Tibial artery (tissue), 4 donors: ENCODE measurements around the gene KRT78.

ENCODE experiments used
- DNase-seq, 2 donors: peaks; one replicate each; pipeline ENCODE4 v3.0.0-alpha.2; 2019
- H3K27ac ChIP-seq, 2 donors: fragments of 200-600 bp; sonication (generic) in 1 of 2; 1 replicate in 1 of 2; 2 replicates in 1 of 2; pipeline ENCODE4 v1.5.1; 2018 to 2019; ENCODE audit warnings: mild to moderate bottlenecking in 1 of 2
- H3K27me3 ChIP-seq, 2 donors: fragments of 200-600 bp; sonication (generic) in 1 of 2; one replicate each; pipeline versions ENCODE4 v1.5.1 to v1.6.0; 2016 to 2019
- H3K36me3 ChIP-seq, 3 donors: fragments of 200-600 bp; sonication (generic) in 2 of 3; one replicate each; pipeline ENCODE4 v1.5.1; 2016 to 2019; ENCODE audit warnings: mild to moderate bottlenecking in 2 of 3
- H3K4me1 ChIP-seq, 4 donors: fragments of 200-600 bp; sonication (generic) in 2 of 4; 1 replicate in 3 of 4; 2 replicates in 1 of 4; pipeline ENCODE4 v1.5.1; 2016 to 2019
- H3K4me3 ChIP-seq, 2 donors: fragments of 200-600 bp; sonication (generic) in 1 of 2; 1 replicate in 1 of 2; 2 replicates in 1 of 2; pipeline ENCODE4 v1.5.1; 2018 to 2019; ENCODE audit warnings: mild to moderate bottlenecking in 2 of 2
- H3K9me3 ChIP-seq, 3 donors: fragments of 200-600 bp; sonication (generic) in 1 of 3; one replicate each; pipeline ENCODE4 v1.5.1; 2016 to 2019
- CTCF ChIP-seq, 2 experiments: fragments of 200-600 bp in 1 of 2; fragments of 450-650 bp in 1 of 2; IDR thresholded peaks; one replicate each; pipeline ENCODE4 v1.5.1; 2017 to 2019; ENCODE audit warnings: antibody characterized with exemption in 2 of 2, mild to moderate bottlenecking in 1 of 2, moderate library complexity in 1 of 2
- intact Hi-C: fragments of 100-400 bp; cut with DNase I; formaldehyde crosslinking; loops from one replicate; pipeline ENCODE4 v1.15.0; 2023; ENCODE audit warnings: low total_unique reads

KRT78 gene

GRCh38 chr12:52848661-52849255, at the start of gene KRT78:
TSS of gene KRT78 (minus strand) at chr12:52848994. CDS start at chr12:52848930, 64 bp downstream.
- DNase-seq: no peak
- H3K36me3 ChIP-seq: no peaks in the 10 kb centered on the region
- no peak for TF ChIP-seq CTCF (IDR thresholded peaks at IDR 0.05)
- H3K4me1 ChIP-seq: no peaks in the 10 kb centered on the region
- no peak within 1 kb of the TSS for H3K4me3 ChIP-seq
- no peaks in the 10 kb centered on the region for H3K9me3 ChIP-seq
- no peak within 1 kb of the TSS for H3K27ac ChIP-seq
- intact Hi-C loops: loop anchor here (10.0 kb wide), 1 partner anchor 234 kb away; the partner anchor contains the start of gene KRT73
- peaks cover 0 to 29% of the 10 kb centered on the region in 2 donors for H3K27me3 ChIP-seq

- no peak for DNase-seq
- H3K4me1 ChIP-seq: peaks cover 0 to 17% (median 5%) of the 10 kb centered on the region in 4 donors
- H3K27me3 ChIP-seq: no peaks in the 10 kb centered on the region
- no peak overlapping the region for H3K4me3 ChIP-seq
- H3K27ac ChIP-seq: no peak overlapping the region
- no peak for TF ChIP-seq CTCF (IDR thresholded peaks at IDR 0.05)
- intact Hi-C loops: no loop called here
- H3K36me3 ChIP-seq: peaks cover 0 to 30% (median 0%) of the 10 kb centered on the region in 3 donors
- peaks cover 0 to 3% (median 0%) of the 10 kb centered on the region in 3 donors for H3K9me3 ChIP-seq
These were observed 47.7 kb upstream of the KRT78 start for GRCh38 chr12:52896190-52897100.

GRCh38 chr12:52895726-52896189, 47.0 kb upstream of the KRT78 start:
- peaks cover 0 to 30% (median 0%) of the 10 kb centered on the region in 3 donors for H3K36me3 ChIP-seq
- TF ChIP-seq CTCF (IDR thresholded peaks at IDR 0.05): no peak
- no peak overlapping the region for H3K27ac ChIP-seq
- H3K9me3 ChIP-seq: peaks cover 0 to 3% (median 0%) of the 10 kb centered on the region in 3 donors
- DNase-seq: no peak
- no peak overlapping the region for H3K4me3 ChIP-seq
- H3K4me1 ChIP-seq: peaks cover 0 to 17% (median 5%) of the 10 kb centered on the region in 4 donors
- intact Hi-C loops: no loop called here
- H3K27me3 ChIP-seq: no peaks in the 10 kb centered on the region

- H3K27me3 ChIP-seq: no peaks in the 10 kb centered on the region
These were observed 44.2 kb upstream of the KRT78 start for GRCh38 chr12:52892974-52893373.

More at GRCh38 chr12:52892974-52893373, 44.2 kb upstream of the KRT78 start:
- no peak for DNase-seq
- intact Hi-C loops: no loop called here
- Histone ChIP-seq H3K4me1 (peaks cover 0 to 17% (median 5%) of the 10 kb centered on the region in 4 donors), H3K9me3 (peaks cover 0 to 3% (median 0%) of the 10 kb centered on the region in 3 donors), H3K4me3 (no peak overlapping the region), H3K27ac (no peak overlapping the region), H3K36me3 (peaks cover 0 to 8% (median 0%) of the 10 kb centered on the region in 3 donors)
- TF ChIP-seq CTCF (IDR thresholded peaks at IDR 0.05): no peak
